HepG2 (cell line): ENCODE data around the gene CAMTA1. TPM values are rescaled to one million over a fixed set of nuclear protein-coding genes. Genes with fewer than 3 reads are reported as not detected.
A peak's percentile ranks its signal among the peaks of the same experiment; 100 is the strongest.

Experiments
- ATAC-seq: fragments of 200-7000 bp; cut with Tn5 transposase; 3 replicates; pipeline ENCODE4 v1.9.1; 2020; ENCODE audit warnings: mild to moderate bottlenecking, moderate library complexity
- BruUV-seq: library from RNA; stranded (reverse); fragments of 400-500 nt; replicated peaks from 2 replicates; lab custom pipeline; 2021; lab: Mats Ljungman, UMichigan
- CTCF ChIA-PET: fragments of 300-600 bp; formaldehyde crosslinking; extraction: SDS; loops from one replicate; lab custom pipeline; 2021; ENCODE audit warnings: low total read pairs, inconsistent platforms, low intra/inter-chr PET ratio; lab: Yijun Ruan, JAX
- POLR2A ChIA-PET: fragments of 350-600 bp; sonication (Branson Sonifier 250); formaldehyde crosslinking; loops from one replicate; lab custom pipeline; 2020; ENCODE audit warnings: antibody characterized with exemption, inconsistent platforms; lab: Yijun Ruan, JAX
- DNase-seq: peaks from one replicate; pipeline ENCODE4 v3.0.0-alpha.2; 2015; ENCODE audit warnings: low spot score
- FAIRE-seq: peaks from 3 replicates; lab custom pipeline; 2011; peaks lifted over from hg19 to GRCh38; lab: Jason Lieb, UNC
- H2AFZ ChIP-seq: one replicate; pipeline ENCODE4 v1.6.1; 2011; ENCODE audit warnings: low read length, inconsistent platforms
- H3K27ac ChIP-seq: fragments of 300-600 bp; 3 replicates; pipeline ENCODE4 v1.8.0; 2011; ENCODE audit warnings: mixed run types, mild to moderate bottlenecking, mixed read lengths, low read length, inconsistent platforms; ENCODE audit not compliant: insufficient read depth; ENCODE audit errors: extremely low read length
- H3K27me3 ChIP-seq, 2 experiments: fragments of 200-600 bp in 1 of 2; 2 replicates in 1 of 2; 3 replicates in 1 of 2; pipeline versions ENCODE4 v1.6.0 to v1.8.0; 2011; ENCODE audit warnings: low read length in 2 of 2, mild to moderate bottlenecking in 2 of 2, moderate library complexity in 2 of 2, inconsistent platforms in 1 of 2; ENCODE audit not compliant: insufficient read depth in 2 of 2, control insufficient read depth in 1 of 2
- H3K36me3 ChIP-seq, 2 experiments: fragments of 200-600 bp in 1 of 2; replicated peaks in 1 of 2; 2 replicates in 1 of 2; 3 replicates in 1 of 2; pipeline versions ENCODE4 v1.5.1 to v1.8.0; 2011; ENCODE audit warnings: low read length in 2 of 2, inconsistent platforms in 1 of 2; ENCODE audit not compliant: insufficient read depth in 2 of 2, control insufficient read depth in 1 of 2
- H3K4me1 ChIP-seq: 2 replicates; pipeline ENCODE4 v1.5.1; 2012; ENCODE audit warnings: low read length, inconsistent platforms; ENCODE audit not compliant: insufficient read depth
- H3K4me2 ChIP-seq: 2 replicates; pipeline ENCODE4 v1.6.0; 2011; ENCODE audit warnings: low read depth, low read length, inconsistent platforms
- H3K4me3 ChIP-seq, 3 experiments: fragments of 200-600 bp in 1 of 3; sonication (generic), shearing (Covaris generic) in 1 of 3; replicated peaks in 1 of 3; 2 replicates each; pipeline ENCODE4 v1.5.1; 2011 to 2016; ENCODE audit warnings: low read length in 3 of 3, inconsistent platforms in 2 of 3, low read depth in 2 of 3, mild to moderate bottlenecking in 2 of 3, control low read depth in 1 of 3, mixed read lengths in 1 of 3; ENCODE audit not compliant: insufficient read depth in 1 of 3
- H3K79me2 ChIP-seq: one replicate; pipeline ENCODE4 v1.6.1; 2011; ENCODE audit warnings: low read length, inconsistent platforms; ENCODE audit not compliant: insufficient read depth
- H3K9ac ChIP-seq: 2 replicates; pipeline ENCODE4 v1.6.0; 2011; ENCODE audit warnings: mild to moderate bottlenecking, low read depth, low read length, inconsistent platforms; ENCODE audit not compliant: insufficient read depth
- H3K9me3 ChIP-seq: 2 replicates; pipeline ENCODE4 v1.5.1; 2012; ENCODE audit warnings: mild to moderate bottlenecking, low read length
- H4K20me1 ChIP-seq: 2 replicates; pipeline ENCODE4 v1.6.0; 2011; ENCODE audit warnings: inconsistent platforms, mild to moderate bottlenecking, low read length, moderate library complexity; ENCODE audit not compliant: insufficient read depth
- DZIP1 ChIP-seq: sonication (generic); formaldehyde crosslinking; IDR thresholded peaks from 2 replicates; pipeline ENCODE4 v1.5.0; 2020; ENCODE audit warnings: mild to moderate bottlenecking, missing genetic modification reagents
- E2F5 ChIP-seq: sonication (generic); formaldehyde crosslinking; conservative IDR thresholded peaks from 2 replicates; pipeline ENCODE4 v1.4.0; 2020; ENCODE audit warnings: missing genetic modification reagents
- ZNF563 ChIP-seq: sonication (generic); formaldehyde crosslinking; IDR thresholded peaks from 2 replicates; pipeline ENCODE4 v1.8.0; 2022; ENCODE audit warnings: mild to moderate bottlenecking, moderate library complexity, missing genetic modification reagents
- ZNF629 ChIP-seq: sonication (generic); formaldehyde crosslinking; conservative IDR thresholded peaks from 2 replicates; pipeline ENCODE4 v1.5.0; 2020; ENCODE audit warnings: missing genetic modification reagents
- WGBS: methylation state at CpG from one replicate; pipeline ENCODE4 v1.1.6; 2017; ENCODE audit warnings: low lambda C conversion rate; 5-methylcytosine and 5-hydroxymethylcytosine counted together
- in situ Hi-C: cut with HindIII; loops from 2 replicates; pipeline ENCODE4 v1.10.0; 2017; ENCODE audit warnings: low pct_unique_long_range_greater_than_20kb; ENCODE audit not compliant: extremely low pct_ligation_motif_present
- intact Hi-C: fragments of 100-400 bp; cut with micrococcal nuclease; formaldehyde crosslinking; loops from one replicate; pipeline ENCODE4 v1.10.0; 2022; ENCODE audit not compliant: unreplicated experiment
- polyA plus RNA-seq, 8 experiments: library from polyadenylated mRNA; depleted of rRNA in 3 of 8; stranded (reverse) in 7 of 8; unstranded in 1 of 8; fragments of >200 nt; fragmentation: Illumina TruSeq in 4 of 8; extraction: Trizol in 4 of 8; gene quantifications; 2 replicates each; pipeline versions ENCODE4 v1.2.1 to v1.2.3, GENCODE V29; 2011 to 2016; ENCODE audit warnings: low read depth in 4 of 8, missing spikeins in 1 of 8, mixed read lengths in 1 of 8; ENCODE audit not compliant: insufficient read depth in 1 of 8
- total RNA-seq, 5 experiments: library from RNA; depleted of rRNA; stranded (reverse); fragments of >200 nt; fragmentation: Illumina TruSeq; extraction: Trizol; gene quantifications; 2 replicates each; pipeline ENCODE4 v1.2.3, GENCODE V29; 2016; ENCODE audit warnings: low read depth in 1 of 5

Gene CAMTA1
- total and polyA plus RNA-seq, 2 of the 13 experiments (the other 11 are each of a cell fraction or from before 2014, with no cell fraction given) = 25.0 to 36.4 TPM

- TF ChIP-seq DZIP1 (CRISPR knock-in tag) = no peak
- TF ChIP-seq E2F5 (CRISPR knock-in tag) = no peak
- TF ChIP-seq, all 625 proteins: peak for 0
Observed at GRCh38 chr1:7473223-7474142, 688.2 kb downstream of the CAMTA1 start (continued).

- ATAC-seq = no peak
- Histone ChIP-seq H3K79me2 (no peaks in the 10 kb centered on the region), H3K4me3 (no peak overlapping the region), H2AFZ (no peak overlapping the region), H4K20me1 (peaks cover 2% of the 10 kb centered on the region; the same call in 1 of the 2 replicates), H3K36me3 (no peaks in the 10 kb centered on the region), H3K4me1 (no peaks in the 10 kb centered on the region), H3K27ac (no peak overlapping the region), H3K4me2 (no peak overlapping the region), H3K27me3 (peaks cover 9 to 51% of the 10 kb centered on the region in 2 experiments; a peak in 4 of 5 replicates)
- no peak for FAIRE-seq
- CTCF ChIA-PET = no interaction called here
- 0% methylated on average over 3 of the region's 3 CpGs for WGBS
- intact Hi-C loops = no loop called here
- no TSS peak for BruUV-seq
- DNase-seq = no peak
- peak; percentile 66; the same call in 1 of the 2 replicates for TF ChIP-seq ZNF629 (CRISPR knock-in tag)
- TF ChIP-seq ZNF563 = no peak
- TF ChIP-seq, all 625 proteins: peak for 1
- POLR2A ChIA-PET = no interaction called here
- no peaks in the 10 kb centered on the region for H3K9me3 ChIP-seq
- no peak overlapping the region for H3K9ac ChIP-seq
- in situ Hi-C loops = no loop called here
Observed at GRCh38 chr1:7474143-7474490, 688.9 kb downstream of the CAMTA1 start.
